IPS-NIHi11 (cell line): Measurements from ENCODE around the gene MAP1S.
A peak's percentile ranks its signal among the peaks of the same experiment; 100 is the strongest.
"Not testable (repeated sequence)": the region's sequence is repeated elsewhere in the genome, so short reads cannot be mapped to it uniquely, and the experiment has no call there.

Source experiments
- DNase-seq: peaks from one replicate; pipeline ENCODE4 v3.0.0; 2012; ENCODE audit warnings: mixed read lengths, low spot score

MAP1S gene

GRCh38 chr19:17765069-17765618, 45.9 kb downstream of the MAP1S start:
- DNase-seq, result no peak

GRCh38 chr19:17766543-17767131, 47.4 kb downstream of the MAP1S start:
- DNase-seq, result peak; percentile 73

- no peak for DNase-seq
Observed at GRCh38 chr19:17767559-17767958, 48.3 kb downstream of the MAP1S start.

- no peak for DNase-seq
Observed at GRCh38 chr19:17770613-17771012, 51.3 kb downstream of the MAP1S start.

- no peak for DNase-seq
Observed at GRCh38 chr19:17772172-17772571, 52.9 kb downstream of the MAP1S start.

- peak; percentile 54 for DNase-seq
Observed at GRCh38 chr19:17775245-17775927, 56.1 kb downstream of the MAP1S start.

- no peak for DNase-seq
Observed at GRCh38 chr19:17775991-17776803, 56.9 kb downstream of the MAP1S start.

- DNase-seq, result not testable (repeated sequence)
Observed at GRCh38 chr19:17777840-17778239, 58.6 kb downstream of the MAP1S start.

- peak; percentile 90 for DNase-seq
Observed at GRCh38 chr19:17778251-17778967, 59.1 kb downstream of the MAP1S start.

- peak; percentile 83 for DNase-seq
Observed at GRCh38 chr19:17778968-17779929, 60.0 kb downstream of the MAP1S start.

- no peak for DNase-seq
Observed at GRCh38 chr19:17780781-17781180, 61.5 kb downstream of the MAP1S start.

- DNase-seq, result not testable (repeated sequence)
Observed at GRCh38 chr19:17783721-17784120, 64.4 kb downstream of the MAP1S start.
